ENCODE data around the gene ASTN1.

- no peak for TF ChIP-seq SPI1 (IDR thresholded peaks at IDR 0.05; ENCODE audit: low read depth, low read length)
- TF ChIP-seq POLR2A (IDR thresholded peaks at IDR 0.05; ENCODE audit: low read depth, low read length), result no peak
These were observed 72.5 kb downstream of the ASTN1 start for GRCh38 chr1:177092001-177092400.

Measured in GM12891 (cell line).